Measurements from ENCODE around the gene CD79B. TPM values are rescaled to one million over a fixed set of nuclear protein-coding genes. Genes with fewer than 3 reads are reported as not detected.

CD79B gene
- total RNA-seq, 1 donor from 2014 or later: 12.5 TPM

DNA sequence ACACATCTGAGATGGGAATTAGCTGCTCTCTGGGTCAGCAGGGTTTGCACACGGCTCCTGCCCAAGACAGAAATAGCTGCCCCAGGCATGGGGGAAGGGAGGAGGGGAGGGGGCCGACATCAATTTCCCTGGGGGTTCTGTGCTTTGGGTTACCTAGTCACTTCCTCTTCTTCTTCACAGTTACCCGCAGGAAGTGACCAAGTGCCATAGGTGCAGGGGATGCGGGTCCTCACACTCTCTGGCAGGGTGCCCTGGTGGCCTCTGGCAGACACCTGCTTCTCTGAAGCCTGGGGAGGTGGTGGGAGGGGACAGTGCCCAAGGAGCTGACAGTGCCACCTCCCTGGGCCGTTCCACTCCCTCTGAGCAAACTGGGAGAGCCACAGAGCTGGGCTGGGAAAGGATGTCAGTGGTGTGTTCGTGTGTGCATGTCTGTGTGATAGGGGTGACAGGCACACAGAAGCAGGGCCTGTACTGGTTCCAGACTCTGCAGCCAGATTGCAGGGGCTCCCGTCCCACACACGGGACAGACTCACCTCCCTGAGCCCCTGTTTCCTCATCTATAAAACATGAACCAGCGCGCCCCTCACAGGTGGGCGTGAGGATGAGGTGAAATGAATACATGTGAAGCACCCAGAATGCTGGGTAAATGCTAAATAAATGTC, 22.4 kb upstream of the CD79B start:
- DNase-seq (ENCODE audit: low spot score): no peak

GRCh38 chr17:63950940-63951907, 19.1 kb upstream of the CD79B start:
- peak; percentile 59 for DNase-seq (ENCODE audit: low spot score)

GRCh38 chr17:63949576-63950250, 17.6 kb upstream of the CD79B start:
- no peak for DNase-seq (ENCODE audit: low spot score)

GRCh38 chr17:63948521-63948920, 16.4 kb upstream of the CD79B start:
- DNase-seq (ENCODE audit: low spot score): no peak

- DNase-seq (ENCODE audit: low spot score): no peak
Measured at GRCh38 chr17:63947711-63948330, 15.7 kb upstream of the CD79B start.

GRCh38 chr17:63946440-63947363, 14.6 kb upstream of the CD79B start:
- DNase-seq (ENCODE audit: low spot score): peak; percentile 58

GRCh38 chr17:63945784-63946439, 13.8 kb upstream of the CD79B start:
- no peak for DNase-seq (ENCODE audit: low spot score)

DNA sequence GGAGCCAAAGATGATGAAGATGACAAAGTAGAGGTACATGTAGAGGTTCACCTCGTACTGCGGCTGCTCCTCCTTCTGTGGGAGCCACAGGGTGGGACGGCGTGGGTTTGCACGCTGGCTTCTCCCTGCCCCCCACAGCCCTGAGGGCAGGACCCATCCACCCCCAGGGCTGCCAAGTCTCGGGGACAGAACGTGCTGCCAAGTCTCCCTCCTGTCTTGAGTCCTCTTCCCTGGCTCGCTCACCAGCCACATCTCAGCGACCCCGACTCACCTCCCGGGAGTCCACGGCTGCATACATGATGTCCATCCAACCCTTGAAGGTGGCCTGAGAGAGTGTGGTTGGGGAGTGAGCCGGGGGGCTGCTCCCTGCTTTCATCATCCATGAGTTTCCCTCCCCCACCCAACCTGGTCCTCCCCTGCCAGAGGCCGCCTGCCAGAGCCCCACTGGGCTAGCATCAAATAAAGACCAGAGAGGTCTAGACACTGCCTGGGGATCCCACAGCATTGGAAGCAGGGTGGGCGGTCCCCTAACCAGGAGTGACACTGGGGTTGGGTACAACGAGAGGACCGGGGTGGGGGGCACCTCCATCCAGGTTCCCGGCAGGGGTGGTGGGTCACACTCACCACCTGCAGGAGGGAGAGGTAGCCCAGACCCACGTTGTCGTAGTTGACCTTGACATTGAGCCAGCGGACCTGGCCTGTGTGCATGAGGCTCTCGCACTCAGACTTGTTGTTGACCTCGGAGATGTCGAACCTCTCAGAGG, 12.8 kb upstream of the CD79B start:
- DNase-seq (ENCODE audit: low spot score): no peak

DNA sequence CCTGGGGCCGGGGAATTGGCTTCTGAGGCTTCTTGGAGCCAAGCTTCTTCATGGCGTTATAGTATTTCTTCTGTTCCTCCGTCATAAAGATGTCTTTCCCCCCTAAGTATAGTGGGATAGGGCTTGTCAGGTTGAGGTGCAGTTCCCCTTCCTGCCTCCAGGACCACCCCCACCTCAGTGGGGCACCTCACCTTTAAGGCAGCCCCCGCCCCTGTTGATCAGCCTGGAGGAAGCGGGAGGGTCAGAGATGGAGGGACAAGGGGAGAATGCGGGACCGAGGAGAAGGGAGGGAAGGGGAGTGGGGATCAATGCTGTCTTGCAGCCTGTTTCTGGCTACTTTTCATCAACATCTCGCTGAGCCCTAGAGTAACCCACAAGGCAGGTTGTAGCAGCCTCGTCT, 11.6 kb upstream of the CD79B start:
- no peak for DNase-seq (ENCODE audit: low spot score)

- no peak for DNase-seq (ENCODE audit: low spot score)
Measured at GRCh38 chr17:63942309-63942985, 10.3 kb upstream of the CD79B start.

GRCh38 chr17:63941751-63942150, 9.6 kb upstream of the CD79B start:
- no peak for DNase-seq (ENCODE audit: low spot score)

GRCh38 chr17:63941162-63941561, 9.0 kb upstream of the CD79B start:
- DNase-seq (ENCODE audit: low spot score): no peak

DNA sequence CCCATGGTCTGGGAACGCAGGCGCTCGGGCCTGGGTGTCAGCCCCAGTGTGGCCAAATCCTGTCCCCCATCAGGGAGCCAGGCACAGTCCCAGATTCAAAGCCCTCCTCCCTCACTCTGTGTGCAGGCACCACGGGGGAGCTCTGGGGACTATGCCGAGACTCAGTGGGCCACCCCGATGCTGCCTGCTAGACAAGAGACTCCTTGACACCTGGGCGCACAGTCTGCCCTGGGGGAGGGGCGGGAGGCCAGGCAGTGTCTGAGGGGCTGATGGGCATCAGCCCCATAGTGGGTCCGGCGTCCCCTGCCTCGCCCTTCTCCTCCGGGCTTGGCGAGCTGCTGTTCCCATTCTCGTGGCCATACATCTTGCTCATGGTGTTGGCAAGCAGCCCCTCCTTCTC, 8.5 kb upstream of the CD79B start:
- DNase-seq (ENCODE audit: low spot score): no peak

GRCh38 chr17:63939884-63940283, 7.8 kb upstream of the CD79B start:
- DNase-seq (ENCODE audit: low spot score): no peak

- DNase-seq (ENCODE audit: low spot score): no peak
Measured at GRCh38 chr17:63939401-63939800, 7.3 kb upstream of the CD79B start.

GRCh38 chr17:63937920-63938319, 5.8 kb upstream of the CD79B start:
- no peak for DNase-seq (ENCODE audit: low spot score)

DNA sequence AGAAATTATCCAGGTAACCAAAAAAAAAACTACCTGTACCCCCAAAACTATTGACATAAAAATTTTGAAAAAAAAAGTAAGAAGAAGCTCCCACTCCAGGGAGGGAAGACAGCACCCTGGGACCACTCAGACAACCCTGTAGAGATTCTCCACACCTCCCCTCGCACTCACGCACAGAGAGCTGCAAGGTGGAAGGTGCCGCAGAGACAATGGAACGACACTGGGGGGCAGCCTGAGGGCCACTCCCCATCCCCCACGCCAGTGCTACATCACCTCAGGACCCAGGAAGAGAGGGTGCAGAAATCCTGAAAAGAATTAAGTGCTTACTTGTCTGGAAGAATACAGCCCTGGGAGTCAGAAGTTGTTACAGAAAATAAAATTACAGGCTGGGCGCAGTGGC, 5.2 kb upstream of the CD79B start:
- no peak for DNase-seq (ENCODE audit: low spot score)

DNA sequence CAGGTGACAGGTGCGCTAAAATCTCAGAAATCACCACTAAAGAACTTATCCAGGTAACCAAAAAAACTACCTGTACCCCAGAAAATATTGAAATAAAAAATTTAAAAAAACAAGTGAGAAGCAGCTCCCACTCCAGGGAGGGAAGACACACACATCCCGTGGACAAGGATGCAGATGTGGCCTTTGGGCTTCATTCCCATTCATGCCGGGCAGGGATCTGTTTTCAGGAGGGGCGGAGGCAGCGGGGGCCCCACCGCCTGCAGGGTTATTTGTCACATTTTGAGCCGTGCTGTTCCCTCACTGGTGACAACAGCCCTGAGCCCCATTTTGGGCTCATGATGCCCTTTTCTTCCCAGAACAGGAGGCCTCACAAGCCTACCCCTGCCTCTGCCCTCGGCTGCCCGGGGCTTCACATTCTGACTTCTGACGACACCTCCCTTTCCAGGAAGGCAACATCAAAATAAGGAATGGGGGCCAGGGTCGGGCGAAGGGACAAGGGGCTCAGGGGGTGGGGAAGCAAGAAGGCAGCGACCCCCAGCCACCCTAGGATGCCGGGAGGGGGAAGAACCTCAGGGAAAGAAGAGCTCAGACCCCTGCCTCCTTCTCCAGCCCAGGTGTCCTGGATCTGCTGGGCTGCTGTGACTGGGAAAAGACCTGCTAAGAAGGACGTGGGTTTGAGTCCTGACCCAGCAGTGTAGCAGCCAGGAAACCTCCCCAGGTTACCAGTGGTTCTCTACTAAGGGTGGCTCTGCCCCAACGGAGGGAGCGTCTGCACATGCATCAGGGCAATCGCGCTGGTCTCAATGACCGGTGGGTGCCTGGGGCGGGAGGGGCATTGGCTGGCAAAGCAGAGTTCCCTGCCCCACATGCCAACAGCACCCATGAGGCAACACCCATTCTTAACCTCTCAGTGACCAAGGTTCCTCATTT, 2.3 kb upstream of the CD79B start:
- DNase-seq (ENCODE audit: low spot score): no peak

Data from ureter (tissue), 1 donor.